GM19452 (cell line): Measurements from ENCODE around the gene SMPD1.
A peak's percentile ranks its signal among the peaks of the same experiment; 100 is the strongest.
"Not testable (repeated sequence)": the region's sequence is repeated elsewhere in the genome, so short reads cannot be mapped to it uniquely, and the experiment has no call there.

Experiments
- ATAC-seq: cut with Tn5 transposase; IDR thresholded peaks from one replicate; pipeline ENCODE4 v1.9.1; 2021; ENCODE audit not compliant: unreplicated experiment

The SMPD1 gene

GRCh38 chr11:6388748-6389147 lies 1.5 kb upstream of the SMPD1 start:
- ATAC-seq: no peak

GRCh38 chr11:6390718-6391469 lies 620 bp downstream of the SMPD1 start:
- no peak for ATAC-seq

- ATAC-seq: no peak
These were observed 1.4 kb downstream of the SMPD1 start for GRCh38 chr11:6391537-6392134.

GRCh38 chr11:6392251-6392650 lies 2.0 kb downstream of the SMPD1 start:
- ATAC-seq: not testable (repeated sequence)

- no peak for ATAC-seq
These were observed 3.9 kb downstream of the SMPD1 start for GRCh38 chr11:6393989-6394670.

- no peak for ATAC-seq
These were observed 5.3 kb downstream of the SMPD1 start for GRCh38 chr11:6395470-6396060.

- ATAC-seq: no peak
These were observed 6.9 kb downstream of the SMPD1 start for GRCh38 chr11:6397156-6397555.

- ATAC-seq: no peak
These were observed 7.4 kb downstream of the SMPD1 start for GRCh38 chr11:6397636-6398035.

- no peak for ATAC-seq
These were observed 10.4 kb downstream of the SMPD1 start for GRCh38 chr11:6400431-6401345.

- no peak for ATAC-seq
These were observed 11.2 kb downstream of the SMPD1 start for GRCh38 chr11:6401464-6401863.

GRCh38 chr11:6402061-6402470 lies 11.8 kb downstream of the SMPD1 start:
- peak; percentile 51 for ATAC-seq

- ATAC-seq: peak; percentile 90
These were observed 12.3 kb downstream of the SMPD1 start for GRCh38 chr11:6402561-6402981.

GRCh38 chr11:6403539-6403938 lies 13.3 kb downstream of the SMPD1 start:
- no peak for ATAC-seq

- no peak for ATAC-seq
These were observed 14.2 kb downstream of the SMPD1 start for GRCh38 chr11:6404342-6405051.

GRCh38 chr11:6405052-6405667 lies 14.9 kb downstream of the SMPD1 start:
- no peak for ATAC-seq

- ATAC-seq: no peak
These were observed 15.6 kb downstream of the SMPD1 start for GRCh38 chr11:6405846-6406245.

GRCh38 chr11:6406370-6406769 lies 16.1 kb downstream of the SMPD1 start:
- no peak for ATAC-seq

GRCh38 chr11:6410695-6411430 lies 20.6 kb downstream of the SMPD1 start:
- ATAC-seq: no peak

- ATAC-seq: no peak
These were observed 21.3 kb downstream of the SMPD1 start for GRCh38 chr11:6411594-6412031.
